Measurements from ENCODE around the gene ABHD8. TPM values are rescaled to one million over a fixed set of nuclear protein-coding genes. Genes with fewer than 3 reads are reported as not detected.

The ABHD8 gene
- total and polyA plus RNA-seq, 2 of the 13 experiments (the other 11 are each of a cell fraction or from before 2014, with no cell fraction given), result 6.3 to 7.2 TPM

- TF ChIP-seq SOX5 (CRISPR knock-in tag; IDR thresholded peaks at IDR 0.05; ENCODE audit: borderline replicate concordance) (peak; percentile 74), NR0B2 (CRISPR knock-in tag; IDR thresholded peaks at IDR 0.05) (peak; percentile 77; the same call in 1 of the 2 replicates), ZNF282 (IDR thresholded peaks at IDR 0.05; ENCODE audit: partially characterized antibody) (no peak), BHLHE40 (IDR thresholded peaks at IDR 0.05; ENCODE audit: low read length) (peak; percentile 47; the same call in 1 of the 2 replicates), RCOR2 (CRISPR knock-in tag; IDR thresholded peaks at IDR 0.05) (peak; percentile 72; the same call in 1 of the 2 replicates), ZNF354B (CRISPR knock-in tag; IDR thresholded peaks at IDR 0.05) (no peak; the same call in 1 of the 2 replicates), ZNF33A (CRISPR knock-in tag; IDR thresholded peaks at IDR 0.05; ENCODE audit: borderline replicate concordance) (no peak), REST (IDR thresholded peaks at IDR 0.05; ENCODE audit: borderline replicate concordance in 1 of 2, low read depth in 1 of 2, low read length in 2 of 2) (peak in 1 of 2 experiments; percentile 68; a peak in 2 of 4 replicates), ZNF30 (CRISPR knock-in tag; IDR thresholded peaks at IDR 0.05) (peak; percentile 87; the same call in 1 of the 2 replicates), NR1H2 (CRISPR knock-in tag; IDR thresholded peaks at IDR 0.05; ENCODE audit: borderline replicate concordance, low read depth) (peak; percentile 95; the same call in 1 of the 2 replicates), ZNF362 (CRISPR knock-in tag; IDR thresholded peaks at IDR 0.05; ENCODE audit: borderline replicate concordance) (peak; percentile 75), CTCF (CRISPR knock-in tag; IDR thresholded peaks at IDR 0.05) (peak; percentile 30), ZNF691 (CRISPR knock-in tag; IDR thresholded peaks at IDR 0.05; ENCODE audit: borderline replicate concordance, low read depth) (peak; percentile 78; the same call in 1 of the 2 replicates), HMGXB4 (CRISPR knock-in tag; IDR thresholded peaks at IDR 0.05; ENCODE audit: borderline replicate concordance in 1 of 2, low read depth in 1 of 2) (peak; percentile 28 to 61; a peak in 3 of 4 replicates), JUNB (CRISPR knock-in tag; IDR thresholded peaks at IDR 0.05; ENCODE audit: borderline replicate concordance) (no peak), ZNF17 (CRISPR knock-in tag; IDR thresholded peaks at IDR 0.05) (no peak)
These were observed 55.0 kb downstream of the ABHD8 start (continued) for GRCh38 chr19:17248011-17248776.
